Fibroblast of lung (primary cell): ENCODE results near the gene FSTL4. TPM values are rescaled to one million over a fixed set of nuclear protein-coding genes. Genes with fewer than 3 reads are reported as not detected.

Experiments used
- DNase-seq, 2 donors: peaks; one replicate each; pipeline versions ENCODE4 v3.0.0 to v3.0.0-alpha.2; 2010; ENCODE audit warnings: low read depth in 2 of 2
- H2AFZ ChIP-seq: 2 replicates; pipeline ENCODE4 v1.5.1; 2012; ENCODE audit warnings: low read length, control low read depth, inconsistent platforms
- H3K27ac ChIP-seq: 2 replicates; pipeline ENCODE4 v1.5.1; 2011; ENCODE audit warnings: low read length, control low read depth; ENCODE audit not compliant: insufficient read depth
- H3K27me3 ChIP-seq: 2 replicates; pipeline ENCODE4 v1.5.1; 2011; ENCODE audit warnings: mild to moderate bottlenecking, low read length; ENCODE audit not compliant: control insufficient read depth, insufficient read depth
- H3K36me3 ChIP-seq: 2 replicates; pipeline ENCODE4 v1.5.1; 2011; ENCODE audit warnings: low read length; ENCODE audit not compliant: control insufficient read depth, insufficient read depth
- H3K4me1 ChIP-seq: 2 replicates; pipeline ENCODE4 v1.5.1; 2011; ENCODE audit warnings: low read length; ENCODE audit not compliant: control insufficient read depth, insufficient read depth; ENCODE audit errors: extremely low read depth
- H3K4me2 ChIP-seq: 2 replicates; pipeline ENCODE4 v1.5.1; 2011; ENCODE audit warnings: low read length, control low read depth; ENCODE audit not compliant: insufficient read depth; ENCODE audit errors: extremely low read depth
- H3K4me3 ChIP-seq, 4 experiments: fragments of 200-600 bp in 1 of 4; sonication (generic) in 1 of 4; replicated peaks in 1 of 4; 2 replicates each; pipeline ENCODE4 v1.5.1; 2011 to 2016; ENCODE audit warnings: low read length in 4 of 4, low read depth in 3 of 4, mild to moderate bottlenecking in 3 of 4, control low read depth in 2 of 4, inconsistent platforms in 1 of 4, mixed read lengths in 1 of 4; ENCODE audit not compliant: insufficient read depth in 1 of 4; ENCODE audit errors: control extremely low read depth in 1 of 4
- H3K79me2 ChIP-seq: 2 replicates; pipeline ENCODE4 v1.5.1; 2012; ENCODE audit warnings: mild to moderate bottlenecking, low read length, inconsistent platforms; ENCODE audit not compliant: control insufficient read depth, insufficient read depth
- H3K9ac ChIP-seq: 2 replicates; pipeline ENCODE4 v1.5.1; 2011; ENCODE audit warnings: mild to moderate bottlenecking, low read length, control low read depth; ENCODE audit not compliant: insufficient read depth
- H3K9me3 ChIP-seq: 2 replicates; pipeline ENCODE4 v1.5.1; 2012; ENCODE audit warnings: low read depth, low read length; ENCODE audit not compliant: control insufficient read depth, insufficient read depth
- H4K20me1 ChIP-seq: 2 replicates; pipeline ENCODE4 v1.5.1; 2011; ENCODE audit warnings: low read length; ENCODE audit not compliant: control insufficient read depth, insufficient read depth; ENCODE audit errors: extremely low read depth
- CTCF ChIP-seq, 2 donors: IDR thresholded peaks in 1 of 2; conservative IDR thresholded peaks in 1 of 2; 1 replicate in 1 of 2; 2 replicates in 1 of 2; pipeline ENCODE4 v1.5.1; 2011 to 2012; ENCODE audit warnings: low read length in 2 of 2, control low read depth in 1 of 2, inconsistent platforms in 1 of 2, low read depth in 1 of 2, mild to moderate bottlenecking in 1 of 2
- EZH2 ChIP-seq: IDR thresholded peaks from 2 replicates; pipeline ENCODE4 v1.5.1; 2012; ENCODE audit warnings: low read length, control low read depth, mild to moderate bottlenecking; ENCODE audit errors: missing control alignments
- polyA plus RNA-seq, 2 donors: library from polyadenylated mRNA; depleted of rRNA in 1 of 2; stranded (reverse) in 1 of 2; unstranded in 1 of 2; fragments of >200 nt; gene quantifications; 2 replicates each; pipeline ENCODE4 v1.2.1, GENCODE V29; 2011 to 2012; ENCODE audit warnings: missing spikeins in 1 of 2
- total RNA-seq: library from RNA; depleted of rRNA; stranded (reverse); fragments of >200 nt; gene quantifications from 2 replicates; pipeline ENCODE4 v1.2.1, GENCODE V29; 2014

FSTL4 gene
- total and polyA plus RNA-seq, 2 donors (not counting 1 experiment from before 2014, with no cell fraction given), result 0.17 to 0.33 TPM

GRCh38 chr5:133234273-133234672 lies 378.1 kb downstream of the FSTL4 start:
- no peaks in the 10 kb centered on the region for H4K20me1 ChIP-seq
- no peaks in the 10 kb centered on the region for H3K79me2 ChIP-seq
- no peak for DNase-seq
- no peak overlapping the region for H3K4me3 ChIP-seq
- H3K27ac ChIP-seq, result no peak overlapping the region
- no peak overlapping the region for H3K9ac ChIP-seq
- no peaks in the 10 kb centered on the region for H3K9me3 ChIP-seq
- H2AFZ ChIP-seq, result no peak overlapping the region
- H3K4me2 ChIP-seq, result no peak overlapping the region
- H3K4me1 ChIP-seq, result no peaks in the 10 kb centered on the region
- no peaks in the 10 kb centered on the region for H3K36me3 ChIP-seq
- TF ChIP-seq EZH2 (no peak), CTCF (conservative IDR thresholded peaks at IDR 0.05 in 1 of 2, IDR thresholded peaks at IDR 0.05 in 1 of 2; ENCODE audit: low read depth in 1 of 2, low read length in 2 of 2) (no peak)
- H3K27me3 ChIP-seq, result no peaks in the 10 kb centered on the region

GRCh38 chr5:133233616-133234015 lies 378.7 kb downstream of the FSTL4 start:
- TF ChIP-seq CTCF (conservative IDR thresholded peaks at IDR 0.05 in 1 of 2, IDR thresholded peaks at IDR 0.05 in 1 of 2; ENCODE audit: low read depth in 1 of 2, low read length in 2 of 2), result no peak
- no peak for TF ChIP-seq EZH2
- no peak overlapping the region for H3K27ac ChIP-seq
- no peaks in the 10 kb centered on the region for H3K4me1 ChIP-seq
- H3K9ac ChIP-seq, result no peak overlapping the region
- H3K79me2 ChIP-seq, result no peaks in the 10 kb centered on the region
- DNase-seq, result no peak
- no peaks in the 10 kb centered on the region for H3K36me3 ChIP-seq
- no peak overlapping the region for H3K4me2 ChIP-seq
- no peaks in the 10 kb centered on the region for H3K27me3 ChIP-seq
- no peak overlapping the region for H3K4me3 ChIP-seq
- no peak overlapping the region for H2AFZ ChIP-seq
- H3K9me3 ChIP-seq, result no peaks in the 10 kb centered on the region
- no peaks in the 10 kb centered on the region for H4K20me1 ChIP-seq

DNA sequence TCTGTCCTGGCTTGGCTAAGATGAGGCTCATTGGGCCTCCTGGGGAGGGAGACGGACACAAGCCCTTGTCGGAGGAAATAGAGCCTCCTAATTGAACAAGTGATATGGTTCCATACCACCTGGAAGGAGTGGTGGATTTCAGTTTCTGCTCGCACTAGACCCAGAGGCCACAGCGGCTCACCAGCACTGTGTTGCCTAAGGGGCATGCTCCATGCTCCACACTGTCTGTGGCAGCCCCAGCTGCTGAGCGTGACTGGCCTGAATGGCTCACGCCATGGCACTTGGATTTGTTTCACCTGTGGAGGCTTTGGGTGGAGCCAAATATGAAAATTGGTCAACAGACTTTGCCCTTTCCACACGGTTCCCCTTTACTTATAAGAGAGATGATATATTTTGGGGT lies 379.4 kb downstream of the FSTL4 start:
- Histone ChIP-seq H3K79me2 (no peaks in the 10 kb centered on the region), H3K4me2 (no peak overlapping the region), H3K27ac (no peak overlapping the region), H3K4me3 (no peak overlapping the region), H3K4me1 (no peaks in the 10 kb centered on the region), H3K9ac (no peak overlapping the region), H4K20me1 (no peaks in the 10 kb centered on the region), H3K36me3 (no peaks in the 10 kb centered on the region), H3K27me3 (no peaks in the 10 kb centered on the region), H2AFZ (no peak overlapping the region), H3K9me3 (no peaks in the 10 kb centered on the region)
- TF ChIP-seq EZH2, result no peak
- no peak for TF ChIP-seq CTCF (conservative IDR thresholded peaks at IDR 0.05 in 1 of 2, IDR thresholded peaks at IDR 0.05 in 1 of 2; ENCODE audit: low read depth in 1 of 2, low read length in 2 of 2)
- DNase-seq, result no peak
